IMR-90 (cell line): ENCODE data around the gene OPA3. TPM values are rescaled to one million over a fixed set of nuclear protein-coding genes. Genes with fewer than 3 reads are reported as not detected.

Source experiments
- ATAC-seq: fragments of 200-7000 bp; cut with Tn5 transposase; 2 replicates; pipeline ENCODE4 v1.9.1; 2020; ENCODE audit warnings: low read depth, mild to moderate bottlenecking, moderate library complexity
- BruUV-seq: library from RNA; stranded (reverse); fragments of 400-500 nt; replicated peaks from 2 replicates; lab custom pipeline; 2021; lab: Mats Ljungman, UMichigan
- CTCF ChIA-PET: fragments of 300-600 bp; formaldehyde crosslinking; extraction: SDS; loops from one replicate; lab custom pipeline; 2021; ENCODE audit warnings: antibody characterized with exemption; lab: Yijun Ruan, JAX
- POLR2A ChIA-PET: fragments of 300-600 bp; sonication (Branson Sonifier 250); formaldehyde crosslinking; loops from one replicate; lab custom pipeline; 2022; ENCODE audit warnings: antibody characterized with exemption; ENCODE audit not compliant: unreplicated experiment; lab: Charles Lee
- DNase-seq: peaks from one replicate; pipeline ENCODE4 v3.0.0; 2013
- H2AFZ ChIP-seq: replicated peaks from 2 replicates; pipeline ENCODE3; 2013; ENCODE audit warnings: low read length, mild to moderate bottlenecking; ENCODE audit not compliant: poor library complexity
- H2AK5ac ChIP-seq: 2 replicates; pipeline ENCODE4 v1.6.1; 2013; ENCODE audit warnings: low read depth, low read length, inconsistent platforms
- H2AK9ac ChIP-seq: replicated peaks from 2 replicates; pipeline ENCODE3; 2013; ENCODE audit warnings: mild to moderate bottlenecking, low read depth, low read length, moderate library complexity; ENCODE audit not compliant: poor library complexity
- H2BK120ac ChIP-seq: 2 replicates; pipeline ENCODE4 v1.6.1; 2013; ENCODE audit warnings: low read depth, low read length, inconsistent platforms
- H2BK15ac ChIP-seq: 3 replicates; pipeline ENCODE4 v1.6.1; 2013; ENCODE audit warnings: low read depth, low read length, inconsistent platforms
- H2BK20ac ChIP-seq: 2 replicates; pipeline ENCODE4 v1.6.1; 2013; ENCODE audit warnings: low read depth, mild to moderate bottlenecking, inconsistent platforms, low read length, moderate library complexity
- H2BK5ac ChIP-seq: 2 replicates; pipeline ENCODE4 v1.6.1; 2013; ENCODE audit warnings: mild to moderate bottlenecking, low read depth, low read length, inconsistent platforms; ENCODE audit not compliant: poor library complexity, severe bottlenecking
- H3K14ac ChIP-seq: replicated peaks from 2 replicates; pipeline ENCODE4 v1.6.1; 2013; ENCODE audit warnings: low read depth, low read length, inconsistent platforms
- H3K18ac ChIP-seq: 2 replicates; pipeline ENCODE4 v1.6.1; 2013; ENCODE audit warnings: low read depth, low read length, control low read depth
- H3K23ac ChIP-seq: 2 replicates; pipeline ENCODE4 v1.6.1; 2013; ENCODE audit warnings: low read depth, low read length, inconsistent platforms
- H3K27ac ChIP-seq: 2 replicates; pipeline ENCODE4 v1.5.1; 2013; ENCODE audit warnings: mild to moderate bottlenecking, control low read depth, low read length; ENCODE audit not compliant: insufficient read depth
- H3K27me3 ChIP-seq: 2 replicates; pipeline ENCODE4 v1.6.1; 2013; ENCODE audit warnings: low read length; ENCODE audit not compliant: control insufficient read depth, insufficient read depth
- H3K36me3 ChIP-seq: 2 replicates; pipeline ENCODE4 v1.6.1; 2013; ENCODE audit warnings: low read length, mixed read lengths; ENCODE audit not compliant: control insufficient read depth, insufficient read depth
- H3K4ac ChIP-seq: 2 replicates; pipeline ENCODE4 v1.6.1; 2013; ENCODE audit warnings: low read depth, low read length, inconsistent platforms
- H3K4me1 ChIP-seq: 2 replicates; pipeline ENCODE4 v1.6.1; 2013; ENCODE audit warnings: low read length, mixed read lengths; ENCODE audit not compliant: control insufficient read depth, insufficient read depth
- H3K4me2 ChIP-seq: 2 replicates; pipeline ENCODE4 v1.6.1; 2013; ENCODE audit warnings: low read depth, mild to moderate bottlenecking, control low read depth, low read length, moderate library complexity
- H3K4me3 ChIP-seq: 2 replicates; pipeline ENCODE4 v1.5.1; 2013; ENCODE audit warnings: low read depth, mild to moderate bottlenecking, control low read depth, low read length, moderate library complexity; ENCODE audit not compliant: insufficient read depth
- H3K56ac ChIP-seq: 2 replicates; pipeline ENCODE4 v1.6.1; 2013; ENCODE audit warnings: low read length, inconsistent platforms; ENCODE audit not compliant: insufficient read depth; ENCODE audit errors: extremely low read depth
- H3K79me1 ChIP-seq, 2 experiments: 2 replicates each; pipeline ENCODE4 v1.6.1; 2013; ENCODE audit warnings: low read length in 2 of 2, inconsistent platforms in 1 of 2, low read depth in 1 of 2
- H3K9ac ChIP-seq: 2 replicates; pipeline ENCODE4 v1.6.1; 2013; ENCODE audit warnings: low read depth, low read length, control low read depth
- H3K9me1 ChIP-seq: 2 replicates; pipeline ENCODE4 v1.6.1; 2013; ENCODE audit warnings: low read length, inconsistent platforms; ENCODE audit not compliant: insufficient read depth
- H3K9me3 ChIP-seq: 2 replicates; pipeline ENCODE4 v1.6.1; 2013; ENCODE audit warnings: low read length; ENCODE audit not compliant: control insufficient read depth, insufficient read depth
- H4K20me1 ChIP-seq: 2 replicates; pipeline ENCODE4 v1.6.1; 2013; ENCODE audit warnings: low read length, inconsistent platforms; ENCODE audit not compliant: insufficient read depth
- H4K5ac ChIP-seq: 2 replicates; pipeline ENCODE4 v1.6.1; 2013; ENCODE audit warnings: mild to moderate bottlenecking, low read depth, low read length, control low read depth
- H4K8ac ChIP-seq, 2 experiments: 2 replicates each; pipeline ENCODE4 v1.6.1; 2013; ENCODE audit warnings: low read depth in 2 of 2, low read length in 2 of 2, control low read depth in 1 of 2, inconsistent platforms in 1 of 2
- H4K91ac ChIP-seq: 2 replicates; pipeline ENCODE4 v1.6.1; 2013; ENCODE audit warnings: low read depth, low read length, inconsistent platforms; ENCODE audit not compliant: insufficient read depth
- CTCF ChIP-seq: conservative IDR thresholded peaks from 2 replicates; pipeline ENCODE4 v1.5.1; 2012; ENCODE audit warnings: mild to moderate bottlenecking, low read depth, low read length, improper control_type of control experiment
- MXI1 ChIP-seq: IDR thresholded peaks from 2 replicates; pipeline ENCODE4 v1.6.1; 2012; ENCODE audit warnings: low read depth, mild to moderate bottlenecking, low read length, moderate library complexity, borderline replicate concordance
- NFE2L2 ChIP-seq: fragments of 150-350 bp; IDR thresholded peaks from 2 replicates; pipeline ENCODE4 v1.6.1; 2016; ENCODE audit warnings: low read depth, mild to moderate bottlenecking, low read length
- RAD21 ChIP-seq: IDR thresholded peaks from 2 replicates; pipeline ENCODE4 v1.6.1; 2012; ENCODE audit warnings: low read length, improper control_type of control experiment
- RFX5 ChIP-seq: IDR thresholded peaks from 2 replicates; pipeline ENCODE4 v1.8.0; 2012; ENCODE audit warnings: low read depth, mild to moderate bottlenecking, low read length, moderate library complexity
- SMC3 ChIP-seq: fragments of 150-350 bp; IDR thresholded peaks from 2 replicates; pipeline ENCODE4 v1.6.1; 2016; ENCODE audit warnings: low read depth, mild to moderate bottlenecking, antibody characterized with exemption, low read length, moderate library complexity
- WGBS, 2 experiments: methylation state at CpG; one replicate each; pipeline versions ENCODE4 v1.1.5 to v1.1.7; 2013; ENCODE audit warnings: missing lambda C conversion rate in 2 of 2; ENCODE audit not compliant: insufficient read length in 1 of 2; ENCODE audit errors: extremely low coverage in 2 of 2; 5-methylcytosine and 5-hydroxymethylcytosine counted together
- dilution Hi-C: fragments of 300-500 bp; cut with HindIII; formaldehyde crosslinking; loops from one replicate; pipeline ENCODE4 v1.14.3; 2018; ENCODE audit warnings: low sequenced_read_pairs; ENCODE audit not compliant: unreplicated experiment
- in situ Hi-C: fragments of 300-500 bp; cut with MboI; formaldehyde crosslinking; loops from 3 replicates; pipeline ENCODE4 v1.14.3; 2019; ENCODE audit warnings: low sequenced_read_pairs, inconsistent platforms, mixed read lengths
- intact Hi-C: fragments of 100-400 bp; cut with micrococcal nuclease; formaldehyde crosslinking; loops from 2 replicates; pipeline ENCODE4 v1.10.0; 2022
- polyA plus RNA-seq, 3 experiments: library from polyadenylated mRNA; depleted of rRNA; stranded (reverse); fragments of >200 nt; gene quantifications; 2 replicates each; pipeline ENCODE4 v1.2.3, GENCODE V29; 2012; ENCODE audit warnings: low replicate concordance in 1 of 3
- total RNA-seq: library from RNA; depleted of rRNA; stranded (reverse); fragments of >200 nt; gene quantifications from 2 replicates; pipeline ENCODE4 v1.2.3, GENCODE V29; 2012

OPA3 gene
- total and polyA plus RNA-seq, 2 of the 4 experiments (the other 2 are of a cell fraction) = 5.2 to 9.6 TPM

- no peak overlapping the region for H2AFZ ChIP-seq
- WGBS, 2 experiments = no CpG with 5 or more reads among the region's 5 CpGs
- no peak overlapping the region for H2AK5ac ChIP-seq
- DNase-seq (no peak), ATAC-seq (no peak)
- H3K18ac ChIP-seq = no peak overlapping the region
- H3K14ac ChIP-seq = no peak overlapping the region
- in situ Hi-C loops = no loop called here
- no peak overlapping the region for H2BK15ac ChIP-seq
- H3K9me1 ChIP-seq = peaks cover 9% of the 10 kb centered on the region
- H3K9me3 ChIP-seq = no peaks in the 10 kb centered on the region
- H2BK120ac ChIP-seq = no peak overlapping the region
- no peak overlapping the region for H2BK5ac ChIP-seq
- no peaks in the 10 kb centered on the region for H3K4me1 ChIP-seq
- dilution Hi-C loops = no loop called here
- H3K79me1 ChIP-seq = peaks cover 0 to 10% of the 10 kb centered on the region in 2 experiments; a peak in 1 of 4 replicates
- H3K4me2 ChIP-seq = no peak overlapping the region
- no peak overlapping the region for H4K5ac ChIP-seq
- no peak overlapping the region for H2AK9ac ChIP-seq
- H3K36me3 ChIP-seq = no peaks in the 10 kb centered on the region
- no peak overlapping the region for H3K56ac ChIP-seq
- H4K20me1 ChIP-seq = peaks cover 3% of the 10 kb centered on the region; the same call in 1 of the 2 replicates
- H4K91ac ChIP-seq = no peak overlapping the region
- H2BK20ac ChIP-seq = no peak overlapping the region
- TF ChIP-seq RAD21 (no peak), MXI1 (no peak), RFX5 (no peak), SMC3 (no peak), CTCF (no peak), NFE2L2 (no peak)
- H4K8ac ChIP-seq = no peak overlapping the region
- ChIA-PET CTCF (interaction anchor here (2.7 kb wide), 1 partner anchor 10 kb away, joined by 8 read pairs; no protein-coding TSS in a partner anchor), POLR2A (no interaction called here)
- no peak overlapping the region for H3K4ac ChIP-seq
- no TSS peak for BruUV-seq
- no peak overlapping the region for H3K23ac ChIP-seq
- H3K27ac ChIP-seq = no peak overlapping the region
- intact Hi-C loops = no loop called here
- no peak overlapping the region for H3K9ac ChIP-seq
- no peak overlapping the region for H3K4me3 ChIP-seq
- H3K27me3 ChIP-seq = peaks cover 6% of the 10 kb centered on the region; the same call in 1 of the 2 replicates
Observed at GRCh38 chr19:45495178-45495577, 89.4 kb downstream of the OPA3 start.
